GM21529 (cell line): ENCODE data around the gene HTR1D.
"Not testable (repeated sequence)": the region's sequence is repeated elsewhere in the genome, so short reads cannot be mapped to it uniquely, and the experiment has no call there.

ENCODE experiments used
- ATAC-seq: cut with Tn5 transposase; IDR thresholded peaks from one replicate; pipeline ENCODE4 v1.9.1; 2021; ENCODE audit not compliant: unreplicated experiment

The HTR1D gene, protein sequence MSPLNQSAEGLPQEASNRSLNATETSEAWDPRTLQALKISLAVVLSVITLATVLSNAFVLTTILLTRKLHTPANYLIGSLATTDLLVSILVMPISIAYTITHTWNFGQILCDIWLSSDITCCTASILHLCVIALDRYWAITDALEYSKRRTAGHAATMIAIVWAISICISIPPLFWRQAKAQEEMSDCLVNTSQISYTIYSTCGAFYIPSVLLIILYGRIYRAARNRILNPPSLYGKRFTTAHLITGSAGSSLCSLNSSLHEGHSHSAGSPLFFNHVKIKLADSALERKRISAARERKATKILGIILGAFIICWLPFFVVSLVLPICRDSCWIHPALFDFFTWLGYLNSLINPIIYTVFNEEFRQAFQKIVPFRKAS

DNA sequence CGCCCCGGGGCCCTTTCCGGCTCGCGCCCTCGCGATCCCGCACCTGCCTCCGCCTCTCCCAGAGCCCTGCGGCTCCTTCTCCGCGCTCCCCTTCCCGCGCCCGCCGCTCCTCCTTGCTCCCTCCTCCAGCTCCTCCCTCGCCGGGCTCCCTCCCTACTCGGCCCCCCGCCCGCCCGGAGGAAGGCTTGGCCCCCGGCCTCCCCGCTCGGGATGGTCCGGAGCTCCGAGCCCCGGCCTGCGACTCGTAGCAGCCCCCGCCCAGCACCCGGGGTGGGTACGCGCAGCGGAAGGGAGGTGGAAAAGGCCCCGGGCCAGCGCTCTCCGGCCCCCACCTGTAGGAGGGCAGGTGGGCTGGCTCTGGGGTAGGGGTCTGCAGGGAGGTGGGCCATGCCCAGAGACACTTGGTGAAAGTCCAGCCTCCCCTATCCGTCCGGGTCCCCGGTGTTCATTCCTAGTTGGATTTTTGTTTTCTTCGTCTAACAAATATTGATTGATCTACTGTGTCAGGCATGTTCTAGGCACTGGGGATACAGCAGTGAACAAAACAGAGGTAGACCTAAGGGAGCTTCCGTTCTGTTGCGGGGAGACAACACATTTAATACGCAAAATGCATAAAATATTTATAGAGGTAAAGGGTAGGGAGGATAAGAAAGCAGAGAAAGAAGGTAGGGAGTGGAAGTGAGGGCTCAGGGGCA lies at the start of gene HTR1D:
Gene HTR1D, minus strand, starts transcription at position 82 of the 695 bp plus-strand sequence. CDS start 23,283 bp downstream, outside the sequence.
- ATAC-seq: no peak

DNA sequence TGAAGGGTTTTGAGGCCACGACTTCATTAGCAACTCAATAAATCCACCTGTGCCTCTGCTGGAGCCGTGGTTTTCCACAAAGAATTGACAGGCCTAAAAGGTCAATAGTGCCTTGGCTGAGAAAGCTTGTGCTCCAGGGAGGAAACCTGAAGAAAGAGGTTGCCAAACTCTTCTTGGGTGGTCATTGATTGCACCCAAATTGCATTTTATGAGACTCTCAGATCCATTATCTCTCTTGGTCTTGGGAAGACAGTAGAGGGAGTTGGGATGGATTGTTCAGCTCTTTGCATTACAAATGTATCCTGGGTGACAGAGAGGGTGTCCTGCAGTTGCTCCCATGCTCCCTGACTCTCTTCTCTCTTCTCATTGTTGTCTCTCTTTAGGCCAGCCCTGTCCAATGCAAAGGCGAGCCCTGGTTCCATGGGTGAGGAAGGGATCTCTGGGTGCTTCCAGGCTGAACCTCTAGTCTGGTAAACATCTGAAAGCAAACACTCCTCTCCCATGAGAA lies 46.1 kb upstream of the HTR1D start:
- no peak for ATAC-seq

DNA sequence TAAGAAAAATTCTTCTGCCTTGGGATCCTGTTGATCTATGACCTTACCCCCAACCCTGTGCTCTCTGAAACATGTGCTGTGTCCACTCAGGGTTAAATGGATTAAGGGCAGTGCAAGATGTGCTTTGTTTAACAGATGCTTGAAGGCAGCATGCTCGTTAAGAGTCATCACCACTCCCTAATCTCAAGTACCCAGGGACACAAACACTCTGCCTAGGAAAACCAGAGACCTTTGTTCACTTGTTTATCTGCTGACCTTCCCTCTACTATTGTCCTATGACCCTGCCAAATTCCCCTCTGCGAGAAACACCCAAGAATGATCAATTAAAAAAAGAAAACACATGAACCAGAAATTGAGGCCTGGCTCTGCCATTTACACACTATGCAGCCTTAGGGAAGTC lies 40.8 kb upstream of the HTR1D start:
- ATAC-seq: not testable (repeated sequence)

DNA sequence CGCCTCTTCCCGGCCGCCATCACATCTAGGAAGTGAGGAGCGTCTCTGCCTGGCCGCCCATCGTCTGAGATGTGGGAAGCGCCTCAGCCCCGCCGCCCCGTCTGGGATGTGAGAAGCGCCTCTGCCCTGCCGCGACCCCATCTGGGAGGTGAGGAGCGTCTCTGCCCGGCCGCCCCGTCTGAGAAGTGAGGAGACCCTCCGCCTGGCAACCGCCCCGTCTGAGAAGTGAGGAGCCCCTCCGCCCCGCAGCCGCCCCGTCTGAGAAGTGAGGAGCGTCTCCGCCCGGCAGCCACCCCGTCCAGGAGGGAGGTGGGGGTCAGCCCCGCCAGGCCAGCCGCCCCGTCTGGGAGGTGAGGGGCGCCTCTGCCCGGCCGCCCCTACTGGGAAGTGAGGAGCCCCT lies 40.1 kb upstream of the HTR1D start:
- ATAC-seq: not testable (repeated sequence)

DNA sequence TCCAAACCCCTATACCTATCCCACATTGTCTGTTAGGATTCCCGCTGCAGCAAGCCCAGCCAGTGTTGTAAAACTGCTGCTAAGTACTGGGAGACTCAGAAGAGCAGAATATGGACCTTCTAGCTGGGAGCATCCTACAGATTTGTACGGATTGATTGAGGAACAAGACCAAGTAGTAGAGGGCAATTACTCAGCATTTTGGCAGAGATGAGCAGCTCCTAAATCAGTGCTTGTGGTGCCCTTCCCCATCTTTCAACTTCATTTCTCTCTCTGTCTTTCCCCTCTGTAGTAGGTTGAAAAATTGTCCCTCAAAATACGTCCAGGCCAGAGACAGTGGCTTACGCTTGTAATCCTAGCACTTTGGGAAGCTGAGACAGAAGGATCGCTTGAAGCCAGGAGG lies 37.3 kb upstream of the HTR1D start:
- no peak for ATAC-seq

DNA sequence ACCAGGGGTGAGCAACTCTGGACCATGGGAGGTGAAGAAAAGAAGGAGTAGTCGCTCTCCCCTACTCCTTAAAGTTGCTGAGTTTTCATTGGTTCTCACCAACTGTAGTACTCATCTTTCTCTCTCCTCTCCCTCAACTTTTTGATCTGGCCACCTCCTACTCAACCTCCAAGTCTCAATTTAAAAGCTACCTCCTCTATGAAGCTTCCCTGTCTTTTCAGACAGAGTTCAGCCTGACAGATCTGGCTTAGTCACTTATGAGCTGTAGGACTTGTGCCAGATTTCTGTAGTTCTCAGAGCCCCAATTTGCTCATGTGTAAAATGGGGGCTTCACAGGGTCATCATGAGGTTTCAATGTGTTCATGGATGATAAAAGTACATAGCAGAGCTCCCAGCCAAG lies 34.5 kb upstream of the HTR1D start:
- no peak for ATAC-seq

DNA sequence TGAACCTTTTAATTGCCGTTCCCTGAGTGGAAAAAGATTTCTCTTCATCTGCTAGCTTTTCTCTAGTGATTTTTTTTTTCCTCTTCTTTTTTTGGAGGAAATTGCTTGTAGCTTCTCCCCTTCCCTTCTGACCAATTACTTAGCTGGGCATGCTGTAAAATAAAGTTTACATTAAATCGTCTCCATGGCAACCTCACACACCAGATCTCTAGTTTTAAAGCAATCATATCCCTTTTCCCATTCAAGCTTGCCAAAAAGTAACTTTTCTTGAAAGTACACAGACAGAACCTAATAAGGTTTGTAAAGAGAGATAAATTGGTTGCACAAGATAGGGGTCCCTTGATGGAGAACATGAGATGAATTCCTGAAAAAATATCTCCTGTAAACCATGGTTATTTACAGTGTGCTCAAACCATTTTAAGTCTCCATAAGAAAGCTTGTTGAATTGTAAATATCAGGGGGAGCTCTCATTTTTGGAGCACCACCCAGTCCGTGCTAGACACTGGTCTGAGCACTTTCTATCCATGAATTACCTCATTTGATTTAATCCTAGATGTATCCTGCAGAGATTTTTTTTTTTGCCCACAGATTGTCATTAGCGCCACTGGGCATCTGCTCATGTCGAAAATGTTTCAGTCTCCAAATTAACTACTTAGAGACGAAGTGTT lies 32.6 kb upstream of the HTR1D start:
- ATAC-seq: no peak

DNA sequence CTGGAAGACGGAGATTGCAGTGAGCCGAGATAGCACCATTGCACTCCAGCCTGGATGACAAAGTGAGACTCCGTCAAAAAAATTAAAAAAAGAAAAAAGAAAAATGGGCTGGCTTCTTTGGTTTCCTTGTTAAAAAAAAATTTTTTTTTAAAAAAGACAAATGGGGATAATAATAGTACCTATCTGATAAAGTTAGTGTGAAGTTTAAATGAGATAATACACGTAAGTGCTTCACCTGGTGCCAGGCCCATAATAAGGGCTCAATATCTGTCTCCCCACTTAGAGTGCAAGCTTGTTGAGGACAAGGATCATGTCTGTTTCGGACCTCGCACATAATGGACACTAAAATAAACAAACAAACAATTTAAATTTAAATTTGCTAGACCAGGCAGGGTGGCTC lies 30.0 kb upstream of the HTR1D start:
- no peak for ATAC-seq

DNA sequence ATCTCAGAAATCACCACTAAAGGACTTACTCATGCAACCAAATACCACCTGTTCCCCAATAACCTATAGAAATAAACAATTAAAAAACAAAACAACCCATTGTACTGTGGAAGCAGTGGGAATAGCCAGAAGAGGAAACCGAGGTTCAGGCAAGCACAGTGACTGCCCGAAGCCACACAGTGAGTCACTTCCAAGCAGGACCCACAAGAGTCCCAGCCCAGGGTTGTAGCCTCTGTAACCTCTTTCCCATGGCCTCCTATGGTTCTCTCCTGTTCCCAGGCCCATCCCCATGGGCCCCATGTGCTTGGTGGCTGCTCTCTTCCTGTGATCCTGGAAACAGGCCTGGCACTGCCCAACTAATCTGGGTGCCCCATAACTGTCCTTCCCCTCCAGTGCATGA lies 29.0 kb upstream of the HTR1D start:
- ATAC-seq: no peak

DNA sequence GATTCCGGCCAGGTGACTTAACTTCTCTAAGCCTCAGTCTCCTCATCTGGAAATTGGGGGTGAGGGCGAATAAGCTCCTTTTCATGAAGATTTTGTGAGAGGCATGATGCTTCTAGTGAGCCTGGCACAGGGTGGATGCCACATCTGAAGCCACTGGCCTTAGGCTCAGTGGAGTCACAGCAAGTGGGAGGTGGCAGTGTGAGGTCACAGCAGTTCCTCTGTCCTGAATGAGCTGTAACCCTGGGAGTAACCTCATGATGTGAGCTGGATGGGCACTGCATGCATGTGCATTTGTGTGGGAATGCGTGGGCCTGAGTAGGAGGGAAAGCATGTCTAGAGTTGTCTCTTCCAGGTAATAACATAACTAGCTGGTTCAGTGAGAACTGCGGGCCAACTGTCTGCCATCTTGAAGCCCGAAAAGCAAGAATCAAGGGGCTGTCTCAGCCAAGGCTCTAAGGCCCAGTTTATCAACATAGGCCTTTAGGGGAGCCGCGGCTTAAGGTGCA lies 27.0 kb upstream of the HTR1D start:
- no peak for ATAC-seq

DNA sequence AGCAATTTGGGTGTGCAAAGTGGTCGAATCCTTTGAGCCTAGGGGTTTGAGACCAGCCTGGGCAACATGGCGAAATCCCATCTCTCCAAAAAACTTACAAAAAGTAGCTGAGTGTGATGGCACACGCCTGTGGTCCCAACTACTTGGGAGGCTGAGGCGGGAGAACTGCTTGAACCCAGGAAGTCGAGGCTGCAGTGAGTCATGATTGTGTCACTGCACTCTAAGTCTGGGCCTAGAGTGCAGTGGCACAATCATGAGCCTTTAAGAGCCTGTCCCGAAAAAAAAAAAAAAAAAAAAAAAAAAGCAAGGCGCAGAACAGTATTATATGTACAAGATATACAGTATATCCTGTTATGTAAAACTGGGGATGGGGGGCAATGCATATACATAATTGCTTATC lies 25.1 kb upstream of the HTR1D start:
- no peak for ATAC-seq

DNA sequence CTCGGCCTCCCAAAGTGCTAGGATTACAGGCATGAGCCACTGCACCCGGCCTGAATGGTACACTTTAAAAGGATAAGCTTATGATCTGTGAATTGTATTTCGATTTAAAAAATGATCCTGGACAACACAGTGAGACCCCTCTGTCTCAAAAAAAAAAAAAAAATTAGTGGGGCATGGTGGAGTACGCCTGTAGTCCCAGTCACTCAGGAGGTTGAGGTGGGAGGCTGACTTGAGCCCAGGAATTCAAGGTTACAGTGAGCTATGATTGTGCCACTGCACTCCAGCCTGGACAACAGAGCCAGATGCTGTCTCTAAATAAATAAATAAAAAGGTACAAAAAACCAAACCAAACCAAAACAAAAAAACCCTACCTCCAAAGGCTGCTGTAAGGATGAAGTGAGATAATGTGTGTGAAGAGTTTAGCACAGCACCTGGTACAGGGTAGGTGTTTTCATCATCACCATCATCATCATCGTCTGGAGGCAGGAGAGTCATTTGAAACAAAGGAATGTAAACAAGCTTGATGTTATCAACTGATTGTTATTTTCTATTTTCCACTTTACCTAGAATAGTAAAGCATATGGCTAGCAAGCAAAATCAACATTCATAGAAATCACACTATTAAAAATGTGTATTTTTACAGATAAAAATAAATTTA lies 22.5 kb upstream of the HTR1D start:
- ATAC-seq: no peak

DNA sequence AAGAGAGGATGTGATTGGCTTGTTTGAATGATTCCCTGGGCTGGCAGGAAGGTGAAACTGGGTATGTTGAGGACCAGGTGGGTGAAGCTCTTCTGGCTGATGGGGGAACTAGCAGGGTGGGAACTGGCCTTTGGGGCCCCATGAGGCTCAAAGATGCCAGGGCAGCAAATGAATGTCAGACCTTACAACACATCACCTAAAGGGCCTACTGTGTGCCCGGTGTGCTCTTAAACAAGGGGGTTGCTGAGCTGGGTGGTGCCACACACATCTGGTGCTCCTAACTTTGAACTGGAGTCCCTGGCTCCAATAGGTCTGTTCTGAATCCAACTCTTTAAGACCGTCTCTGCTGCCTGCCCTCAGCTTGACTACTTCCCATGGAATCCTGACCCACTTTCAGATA lies 21.3 kb upstream of the HTR1D start:
- no peak for ATAC-seq

DNA sequence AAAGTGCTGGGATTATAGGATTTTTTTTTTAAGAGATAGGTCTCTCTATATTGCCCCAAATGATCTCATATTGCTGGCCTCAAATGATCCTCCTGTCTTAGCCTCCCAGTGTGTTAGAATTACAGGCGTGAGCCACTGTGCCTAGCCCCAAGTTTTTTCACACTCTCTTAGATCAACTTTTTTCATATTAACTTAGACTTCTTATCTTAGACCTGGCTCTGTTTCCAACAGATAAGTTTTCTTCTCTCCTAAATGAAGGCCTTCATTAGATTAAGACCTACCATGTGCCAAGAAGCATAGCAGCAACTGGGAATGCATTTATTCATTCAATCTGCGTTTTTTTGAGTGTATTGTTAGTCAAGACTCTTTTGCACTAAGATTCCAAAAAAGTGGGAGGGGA lies 20.2 kb upstream of the HTR1D start:
- no peak for ATAC-seq

DNA sequence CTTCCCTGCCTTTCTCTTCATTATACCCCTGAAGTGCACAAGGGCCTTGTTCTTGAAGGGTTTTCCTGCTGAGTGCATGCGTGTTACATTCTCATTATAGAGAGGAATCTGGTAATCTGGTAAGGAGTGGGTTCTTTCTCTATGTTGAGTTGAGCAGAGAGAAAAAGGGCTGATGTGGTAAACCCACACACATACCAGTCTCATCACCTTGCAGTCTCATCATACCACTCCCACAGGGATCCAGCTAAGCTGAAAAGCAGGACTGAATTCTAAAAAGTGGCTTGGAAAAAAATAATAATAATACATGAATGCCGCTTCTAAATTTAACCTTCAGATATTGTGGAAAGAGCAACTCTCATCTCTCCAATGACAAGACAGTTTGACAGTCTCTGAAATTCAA lies 10.5 kb upstream of the HTR1D start:
- ATAC-seq: no peak

DNA sequence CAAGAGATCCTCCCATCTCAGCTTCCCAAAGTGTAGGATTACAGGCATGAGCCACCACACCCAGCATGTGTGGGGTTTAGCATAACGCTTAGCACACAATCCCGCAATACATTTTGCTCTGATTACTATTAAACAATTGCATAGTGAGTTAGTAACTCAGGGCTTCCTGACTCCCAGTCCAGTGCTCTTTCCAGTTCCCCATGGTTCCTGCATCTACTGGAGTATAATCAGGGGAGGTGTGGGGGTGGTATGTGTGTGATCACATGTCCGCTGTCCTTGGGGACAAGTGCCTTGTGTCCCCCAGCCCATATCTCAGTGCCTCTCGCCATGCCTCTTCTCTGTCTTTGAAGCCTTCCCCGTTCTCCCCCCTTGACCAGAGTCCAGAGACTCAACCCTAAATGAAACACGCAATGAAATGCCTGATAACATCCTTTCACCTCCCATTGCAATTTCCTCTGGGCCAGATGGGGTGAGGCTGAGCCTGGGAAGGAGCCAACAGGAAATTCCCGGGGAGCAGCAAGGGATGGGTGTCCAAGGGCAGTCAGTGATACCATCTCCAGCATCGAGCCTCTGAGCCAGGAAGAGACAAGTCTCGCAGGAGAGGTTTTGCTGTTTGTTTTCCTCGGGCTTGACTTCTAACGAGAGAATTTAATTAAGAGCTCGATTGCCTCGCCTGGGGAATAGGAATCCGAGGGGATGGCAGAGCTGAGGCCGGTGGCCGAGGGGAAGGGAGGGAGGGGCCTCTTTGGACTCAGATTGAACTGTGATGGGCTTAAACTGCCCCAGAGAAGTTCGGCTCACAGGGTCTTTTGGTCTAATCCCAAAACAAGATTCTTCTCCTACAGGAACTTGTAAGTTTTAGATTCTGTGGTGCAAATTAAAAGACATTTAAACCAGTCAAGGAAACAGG lies 7.7 kb upstream of the HTR1D start:
- no peak for ATAC-seq

DNA sequence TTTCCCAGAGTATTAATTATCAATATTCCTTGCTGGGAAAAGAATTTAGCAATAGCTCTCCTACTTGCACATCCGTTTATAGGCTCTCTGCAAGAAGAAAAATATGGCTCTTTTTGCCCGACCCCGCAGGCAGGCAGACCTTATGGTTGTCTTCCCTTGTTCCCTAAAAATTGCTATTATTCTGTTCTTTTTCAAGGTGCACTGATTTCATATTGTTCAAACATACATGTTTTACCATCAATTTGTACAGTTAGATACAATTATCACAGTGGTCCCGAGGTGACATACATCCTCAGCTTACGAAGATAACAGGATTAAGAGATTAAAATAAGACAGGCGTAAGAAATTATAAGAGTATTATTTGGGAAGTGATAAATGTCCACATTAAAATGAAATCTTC lies 6.7 kb upstream of the HTR1D start:
- ATAC-seq: not testable (repeated sequence)

DNA sequence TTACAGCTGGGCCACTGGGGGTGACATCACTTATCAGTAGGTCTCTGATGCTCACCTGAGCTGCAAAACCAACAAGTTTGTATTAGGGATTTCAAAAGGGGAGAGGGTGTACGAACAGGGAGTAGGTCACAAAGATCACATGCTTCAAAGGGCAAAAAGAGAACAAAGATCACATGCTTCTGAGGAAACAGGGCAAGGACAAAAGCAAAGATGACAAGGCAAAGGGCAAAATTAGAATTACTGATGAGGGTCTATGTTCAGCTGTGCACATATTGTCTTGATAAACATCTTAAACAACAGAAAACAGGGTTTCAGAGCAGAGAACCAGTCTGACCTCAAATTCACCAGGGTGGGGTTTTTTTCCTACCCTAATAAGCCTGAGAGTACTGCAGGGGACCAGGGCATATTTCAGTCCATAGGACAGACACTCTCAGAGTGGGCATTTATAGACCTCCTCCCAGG lies 6.2 kb upstream of the HTR1D start:
- ATAC-seq: not testable (repeated sequence)

DNA sequence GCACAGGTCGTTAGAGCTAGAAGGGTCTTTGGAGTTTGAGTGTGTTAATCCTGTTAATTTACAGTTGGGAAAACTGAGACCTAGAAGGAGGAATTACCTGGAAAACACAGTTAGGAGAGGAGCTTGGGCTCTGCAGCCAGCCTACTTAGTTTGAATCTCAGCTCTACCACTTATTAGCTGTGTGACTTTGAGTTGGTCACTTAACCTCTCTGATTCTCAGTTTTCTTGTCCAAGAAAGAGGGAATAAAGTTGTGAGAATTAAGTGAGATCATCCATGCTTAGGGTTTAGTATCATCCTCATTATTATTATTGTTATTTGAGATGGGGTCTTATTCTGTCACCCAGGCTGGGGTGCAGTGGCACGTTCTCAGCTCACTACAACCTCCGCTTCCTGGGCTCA lies 5.4 kb upstream of the HTR1D start:
- ATAC-seq: no peak

DNA sequence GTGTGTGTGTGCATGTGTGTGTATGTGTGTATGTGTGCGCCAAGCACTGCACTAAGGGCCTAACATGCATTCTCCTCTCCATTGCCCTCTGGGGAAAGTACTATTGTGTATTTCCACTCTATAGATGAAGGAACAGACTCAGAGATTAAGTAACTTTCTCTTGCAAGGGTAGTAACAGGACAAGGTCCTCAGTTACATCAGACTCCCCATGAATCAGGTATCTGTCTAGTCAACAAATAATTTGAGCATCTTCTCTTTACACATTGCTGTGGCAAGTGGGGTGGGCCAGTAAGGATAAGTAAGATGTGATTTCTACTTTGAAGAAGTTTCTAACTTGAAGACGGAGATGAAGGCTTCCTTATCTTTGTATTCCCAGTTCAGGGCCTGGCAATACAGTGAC lies 5.0 kb upstream of the HTR1D start:
- ATAC-seq: no peak
